Measurements from ENCODE around the gene FAM162B.

The FAM162B gene

GRCh38 chr6:116783852-116784251 lies 18.3 kb upstream of the FAM162B start:
- H3K4me3 ChIP-seq (replicated peaks; ENCODE audit: low read depth, low read length), result no peak overlapping the region
- DNase-seq (ENCODE audit: extremely low read depth, low read depth), result no peak
- TF ChIP-seq CTCF (IDR thresholded peaks at IDR 0.05; ENCODE audit: low read depth, low read length, missing control alignments), result no peak

- no peak overlapping the region for H3K4me3 ChIP-seq (replicated peaks; ENCODE audit: low read depth, low read length)
- peak; percentile 21 for TF ChIP-seq CTCF (IDR thresholded peaks at IDR 0.05; ENCODE audit: low read depth, low read length, missing control alignments)
- peak; percentile 11 for DNase-seq (ENCODE audit: extremely low read depth, low read depth)
Measured at GRCh38 chr6:116779573-116780164, 14.2 kb upstream of the FAM162B start.

- no peak for DNase-seq (ENCODE audit: extremely low read depth, low read depth)
- no peak overlapping the region for H3K4me3 ChIP-seq (replicated peaks; ENCODE audit: low read depth, low read length)
- TF ChIP-seq CTCF (IDR thresholded peaks at IDR 0.05; ENCODE audit: low read depth, low read length, missing control alignments), result no peak
Measured at GRCh38 chr6:116773886-116774285, 8.4 kb upstream of the FAM162B start.

- no peak for DNase-seq (ENCODE audit: extremely low read depth, low read depth)
- TF ChIP-seq CTCF (IDR thresholded peaks at IDR 0.05; ENCODE audit: low read depth, low read length, missing control alignments), result no peak
- H3K4me3 ChIP-seq (replicated peaks; ENCODE audit: low read depth, low read length), result no peak overlapping the region
Measured at GRCh38 chr6:116772450-116772849, 6.9 kb upstream of the FAM162B start.

GRCh38 chr6:116767715-116768114 lies 2.2 kb upstream of the FAM162B start:
- no peak for TF ChIP-seq CTCF (IDR thresholded peaks at IDR 0.05; ENCODE audit: low read depth, low read length, missing control alignments)
- DNase-seq (ENCODE audit: extremely low read depth, low read depth), result no peak
- H3K4me3 ChIP-seq (replicated peaks; ENCODE audit: low read depth, low read length), result no peak overlapping the region

GRCh38 chr6:116766506-116767176 lies 1.1 kb upstream of the FAM162B start:
- no peak for DNase-seq (ENCODE audit: extremely low read depth, low read depth)
- TF ChIP-seq CTCF (IDR thresholded peaks at IDR 0.05; ENCODE audit: low read depth, low read length, missing control alignments), result no peak

GRCh38 chr6:116764629-116764960 lies 924 bp downstream of the FAM162B start:
- peak overlapping the region; percentile 50 for H3K4me3 ChIP-seq (replicated peaks; ENCODE audit: low read depth, low read length)
- TF ChIP-seq CTCF (IDR thresholded peaks at IDR 0.05; ENCODE audit: low read depth, low read length, missing control alignments), result no peak
- no peak for DNase-seq (ENCODE audit: extremely low read depth, low read depth)

More at GRCh38 chr6:116766506-116767176, 1.1 kb upstream of the FAM162B start:
- no peak overlapping the region for H3K4me3 ChIP-seq (replicated peaks; ENCODE audit: low read depth, low read length)
